Neural cell (in vitro differentiated cells): ENCODE measurements around the gene DOCK9. TPM values are rescaled to one million over a fixed set of nuclear protein-coding genes. Genes with fewer than 3 reads are reported as not detected.

ENCODE experiments used
- H2AFZ ChIP-seq: fragments of 200-600, 300-800 bp; sonication (generic), shearing (Covaris generic); 2 replicates; pipeline ENCODE4 v1.6.0; 2014; ENCODE audit warnings: low read depth, mild to moderate bottlenecking, antibody characterized with exemption, low read length, moderate library complexity
- H3F3A ChIP-seq: fragments of 200-600 bp; shearing (Covaris generic); 2 replicates; pipeline ENCODE4 v1.6.1; 2016; ENCODE audit warnings: mild to moderate bottlenecking, moderate library complexity, mixed read lengths, antibody characterized with exemption, low read length; ENCODE audit not compliant: insufficient read depth, poor library complexity, severe bottlenecking
- H3K27ac ChIP-seq: fragments of 200-600, 300-800 bp; sonication (generic), shearing (Covaris generic); 2 replicates; pipeline ENCODE4 v1.5.1; 2014; ENCODE audit warnings: mild to moderate bottlenecking, low read length, moderate library complexity
- H3K27me3 ChIP-seq: fragments of 300-800, 200-600 bp; sonication (generic), shearing (Covaris generic); 2 replicates; pipeline ENCODE4 v1.6.0; 2014; ENCODE audit warnings: mild to moderate bottlenecking, low read depth, low read length, moderate library complexity; ENCODE audit not compliant: insufficient read depth
- H3K36me3 ChIP-seq: fragments of 300-800, 200-600 bp; sonication (generic), shearing (Covaris generic); 2 replicates; pipeline ENCODE4 v1.5.1; 2014; ENCODE audit warnings: mild to moderate bottlenecking, antibody characterized with exemption, low read length, moderate library complexity; ENCODE audit not compliant: insufficient read depth
- H3K4me2 ChIP-seq: fragments of 300-800, 200-600 bp; sonication (generic), shearing (Covaris generic); 2 replicates; pipeline ENCODE4 v1.6.0; 2014; ENCODE audit warnings: mild to moderate bottlenecking, low read length
- H3K4me3 ChIP-seq: fragments of 300-800, 200-600 bp; sonication (generic), shearing (Covaris generic); 2 replicates; pipeline ENCODE4 v1.5.1; 2014; ENCODE audit warnings: mild to moderate bottlenecking, low read length, moderate library complexity
- H3K79me2 ChIP-seq: fragments of 200-600 bp; shearing (Covaris generic); replicated peaks from 2 replicates; pipeline ENCODE4 v1.6.0; 2014; ENCODE audit warnings: mild to moderate bottlenecking, low read length, moderate library complexity; ENCODE audit not compliant: insufficient read depth
- H3K9ac ChIP-seq: fragments of 300-800, 200-600 bp; sonication (generic), shearing (Covaris generic); 2 replicates; pipeline ENCODE4 v1.6.1; 2016; ENCODE audit warnings: mild to moderate bottlenecking, low read length, mixed read lengths
- H3K9me2 ChIP-seq: fragments of 200-600 bp; shearing (Covaris generic); 2 replicates; pipeline ENCODE4 v1.6.1; 2016; ENCODE audit warnings: mild to moderate bottlenecking, low read length, mixed read lengths; ENCODE audit not compliant: insufficient read depth
- H3K9me3 ChIP-seq: fragments of 200-600, 300-800 bp; sonication (generic), shearing (Covaris generic); 2 replicates; pipeline ENCODE4 v1.6.1; 2016; ENCODE audit warnings: mild to moderate bottlenecking, mixed run types, low read length, moderate library complexity, mixed read lengths
- H4K20me1 ChIP-seq: fragments of 200-600 bp; shearing (Covaris generic); 2 replicates; pipeline ENCODE4 v1.6.1; 2016; ENCODE audit warnings: mild to moderate bottlenecking, mixed run types; ENCODE audit not compliant: insufficient read depth
- EP300 ChIP-seq: fragments of 450-650 bp; conservative IDR thresholded peaks from 2 replicates; pipeline ENCODE4 v1.6.1; 2014; ENCODE audit warnings: antibody characterized with exemption, mild to moderate bottlenecking, moderate library complexity; ENCODE audit not compliant: poor library complexity, severe bottlenecking
- EZH2 ChIP-seq: fragments of 200-600, 300-800 bp; shearing (Covaris generic), sonication (generic); IDR thresholded peaks from 2 replicates; pipeline ENCODE4 v1.6.1; 2014; ENCODE audit warnings: antibody characterized with exemption, low read length, borderline replicate concordance, mild to moderate bottlenecking; ENCODE audit not compliant: insufficient read depth, poor library complexity, severe bottlenecking
- MXI1 ChIP-seq: fragments of 450-650 bp; conservative IDR thresholded peaks from 2 replicates; pipeline ENCODE4 v1.6.1; 2014; ENCODE audit warnings: antibody characterized with exemption, mild to moderate bottlenecking; ENCODE audit not compliant: poor library complexity, severe bottlenecking
- POLR2AphosphoS5 ChIP-seq: IDR thresholded peaks from 2 replicates; pipeline ENCODE4 v1.6.1; 2012
- RAD21 ChIP-seq: fragments of 450-650 bp; conservative IDR thresholded peaks from 2 replicates; pipeline ENCODE4 v1.6.1; 2014; ENCODE audit warnings: antibody characterized with exemption, mild to moderate bottlenecking, moderate library complexity
- SMC3 ChIP-seq: fragments of 450-650 bp; conservative IDR thresholded peaks from 2 replicates; pipeline ENCODE4 v1.6.1; 2014; ENCODE audit warnings: antibody characterized with exemption, mild to moderate bottlenecking, moderate library complexity; ENCODE audit not compliant: poor library complexity
- TAF1 ChIP-seq: IDR thresholded peaks from 2 replicates; pipeline ENCODE4 v1.6.1; 2012; ENCODE audit warnings: low read depth
- polyA plus RNA-seq: library from polyadenylated mRNA; depleted of rRNA; stranded (reverse); fragments of >200 nt; gene quantifications from 2 replicates; pipeline ENCODE4 v1.2.3, GENCODE V29; 2014
- TF ChIP-seq, protein P1 (sequence below): IDR thresholded peaks from 2 replicates; pipeline ENCODE4 v1.6.1; 2012; ENCODE audit warnings: borderline replicate concordance
- TF ChIP-seq, protein P2 (sequence below): fragments of 450-650 bp; IDR thresholded peaks from 2 replicates; pipeline ENCODE4 v1.5.1; 2014; ENCODE audit warnings: antibody characterized with exemption, mild to moderate bottlenecking, moderate library complexity; ENCODE audit not compliant: poor library complexity, severe bottlenecking

Gene DOCK9
- polyA plus RNA-seq, 1 donor from 2014 or later, result 11.4 TPM

DNA sequence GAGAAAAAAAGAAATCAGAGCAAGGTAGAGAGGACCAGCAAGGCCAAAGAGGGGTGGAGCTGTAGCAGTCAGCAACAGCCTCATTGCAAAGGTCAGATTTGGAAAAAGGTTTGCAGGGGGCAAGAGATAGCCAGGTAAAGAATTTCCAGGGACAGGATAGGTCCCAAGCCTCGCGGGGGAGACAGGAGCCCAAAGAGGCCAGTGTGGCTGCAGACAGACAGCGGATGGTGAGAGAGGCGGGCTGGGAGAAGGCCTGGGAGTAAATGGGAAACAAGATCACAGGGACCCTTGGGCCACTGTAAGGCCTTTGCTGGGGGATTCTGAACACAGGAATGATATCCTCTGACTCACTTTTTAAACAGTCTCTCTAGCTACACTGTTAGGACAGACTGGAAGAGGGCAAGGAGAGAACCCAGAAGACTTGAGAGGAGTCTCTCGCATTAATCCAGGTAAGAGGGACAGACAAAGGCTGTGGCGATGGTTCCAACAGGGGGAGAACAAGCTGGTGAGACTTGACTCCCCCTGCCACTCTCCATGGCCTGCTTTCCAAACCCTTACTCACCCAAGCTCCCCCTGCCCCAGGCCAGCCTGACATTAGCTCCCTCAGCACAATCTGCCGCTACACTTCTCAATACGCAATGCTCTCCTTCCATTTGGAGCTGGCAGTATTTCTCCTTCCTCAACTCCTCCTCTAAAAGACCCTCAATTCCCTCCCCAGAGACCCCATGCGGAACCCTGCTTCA lies 31.8 kb downstream of the DOCK9 start:
- H3K9me3 ChIP-seq, result no peaks in the 10 kb centered on the region
- no peaks in the 10 kb centered on the region for H3K9me2 ChIP-seq
- no peaks in the 10 kb centered on the region for H3K36me3 ChIP-seq
- no peak overlapping the region for H3K4me2 ChIP-seq
- no peaks in the 10 kb centered on the region for H4K20me1 ChIP-seq
- TF ChIP-seq RAD21 (no peak), EZH2 (no peak)
- H3K27me3 ChIP-seq, result no peaks in the 10 kb centered on the region
- no peak overlapping the region for H3K4me3 ChIP-seq
- no peaks in the 10 kb centered on the region for H3K79me2 ChIP-seq
- no peak overlapping the region for H3K27ac ChIP-seq
- no peaks in the 10 kb centered on the region for H3F3A ChIP-seq
- no peak overlapping the region for H3K9ac ChIP-seq
- no peak overlapping the region for H2AFZ ChIP-seq

DNA sequence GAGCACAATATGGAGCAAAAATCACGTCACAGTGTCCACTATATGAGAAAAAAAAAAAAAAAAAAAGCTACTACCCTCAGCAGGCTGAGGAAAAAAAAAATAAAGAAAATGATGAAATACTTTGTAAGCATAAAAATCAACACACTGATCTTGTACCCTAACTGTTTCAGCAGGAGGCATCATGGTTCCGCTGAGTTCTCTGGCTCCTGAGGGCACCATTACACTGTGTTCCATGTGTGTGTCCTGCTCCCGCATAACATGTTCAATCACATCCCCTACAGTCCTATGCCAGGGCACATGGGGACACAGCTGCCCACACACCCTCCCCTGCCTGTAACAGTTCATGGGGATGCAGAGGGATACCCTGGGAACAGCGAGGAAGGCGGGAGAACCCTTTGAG lies 33.5 kb downstream of the DOCK9 start:
- Histone ChIP-seq H3K9me3 (no peaks in the 10 kb centered on the region), H3K9ac (no peak overlapping the region), H4K20me1 (no peaks in the 10 kb centered on the region), H3K4me3 (no peak overlapping the region), H3K4me2 (no peak overlapping the region), H3K9me2 (no peaks in the 10 kb centered on the region), H3F3A (no peaks in the 10 kb centered on the region), H3K27ac (no peak overlapping the region), H2AFZ (no peak overlapping the region), H3K27me3 (no peaks in the 10 kb centered on the region), H3K36me3 (no peaks in the 10 kb centered on the region), H3K79me2 (no peaks in the 10 kb centered on the region)
- no peak for TF ChIP-seq SMC3
- no peak for TF ChIP-seq EP300
- TF ChIP-seq TAF1, result no peak
- TF ChIP-seq MXI1, result no peak
- TF ChIP-seq RAD21, result no peak
- no peak for TF ChIP-seq POLR2AphosphoS5
- TF ChIP-seq, protein P1, sequence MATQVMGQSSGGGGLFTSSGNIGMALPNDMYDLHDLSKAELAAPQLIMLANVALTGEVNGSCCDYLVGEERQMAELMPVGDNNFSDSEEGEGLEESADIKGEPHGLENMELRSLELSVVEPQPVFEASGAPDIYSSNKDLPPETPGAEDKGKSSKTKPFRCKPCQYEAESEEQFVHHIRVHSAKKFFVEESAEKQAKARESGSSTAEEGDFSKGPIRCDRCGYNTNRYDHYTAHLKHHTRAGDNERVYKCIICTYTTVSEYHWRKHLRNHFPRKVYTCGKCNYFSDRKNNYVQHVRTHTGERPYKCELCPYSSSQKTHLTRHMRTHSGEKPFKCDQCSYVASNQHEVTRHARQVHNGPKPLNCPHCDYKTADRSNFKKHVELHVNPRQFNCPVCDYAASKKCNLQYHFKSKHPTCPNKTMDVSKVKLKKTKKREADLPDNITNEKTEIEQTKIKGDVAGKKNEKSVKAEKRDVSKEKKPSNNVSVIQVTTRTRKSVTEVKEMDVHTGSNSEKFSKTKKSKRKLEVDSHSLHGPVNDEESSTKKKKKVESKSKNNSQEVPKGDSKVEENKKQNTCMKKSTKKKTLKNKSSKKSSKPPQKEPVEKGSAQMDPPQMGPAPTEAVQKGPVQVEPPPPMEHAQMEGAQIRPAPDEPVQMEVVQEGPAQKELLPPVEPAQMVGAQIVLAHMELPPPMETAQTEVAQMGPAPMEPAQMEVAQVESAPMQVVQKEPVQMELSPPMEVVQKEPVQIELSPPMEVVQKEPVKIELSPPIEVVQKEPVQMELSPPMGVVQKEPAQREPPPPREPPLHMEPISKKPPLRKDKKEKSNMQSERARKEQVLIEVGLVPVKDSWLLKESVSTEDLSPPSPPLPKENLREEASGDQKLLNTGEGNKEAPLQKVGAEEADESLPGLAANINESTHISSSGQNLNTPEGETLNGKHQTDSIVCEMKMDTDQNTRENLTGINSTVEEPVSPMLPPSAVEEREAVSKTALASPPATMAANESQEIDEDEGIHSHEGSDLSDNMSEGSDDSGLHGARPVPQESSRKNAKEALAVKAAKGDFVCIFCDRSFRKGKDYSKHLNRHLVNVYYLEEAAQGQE, result no peak
- TF ChIP-seq EZH2, result no peak

DNA sequence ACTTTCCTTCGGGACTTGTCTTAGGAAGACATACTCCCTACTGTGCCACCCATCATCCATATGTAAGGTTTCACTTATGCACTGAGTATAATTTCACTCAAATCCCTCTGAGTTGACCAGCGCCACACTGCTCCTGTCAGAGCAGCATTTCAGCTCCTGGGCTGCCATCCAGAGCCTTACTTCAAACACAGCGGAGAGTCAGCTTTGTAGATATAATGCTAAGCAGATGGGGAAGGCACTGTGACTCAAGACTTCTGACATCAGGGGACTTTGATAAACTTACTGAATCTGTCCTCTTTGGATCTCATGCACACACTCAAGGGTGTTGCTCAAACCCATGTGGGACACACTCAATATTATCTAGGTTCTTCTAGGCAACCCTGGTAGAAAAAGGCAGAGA lies 34.9 kb downstream of the DOCK9 start:
- Histone ChIP-seq H3K79me2 (no peaks in the 10 kb centered on the region), H3K27ac (no peak overlapping the region), H2AFZ (no peak overlapping the region), H3K27me3 (no peaks in the 10 kb centered on the region), H3F3A (no peaks in the 10 kb centered on the region), H3K4me2 (no peak overlapping the region), H3K9me2 (no peaks in the 10 kb centered on the region), H3K9me3 (no peaks in the 10 kb centered on the region), H3K36me3 (no peaks in the 10 kb centered on the region), H4K20me1 (no peaks in the 10 kb centered on the region), H3K4me3 (no peak overlapping the region), H3K9ac (no peak overlapping the region)
- TF ChIP-seq SMC3, result no peak
- TF ChIP-seq, protein P2, sequence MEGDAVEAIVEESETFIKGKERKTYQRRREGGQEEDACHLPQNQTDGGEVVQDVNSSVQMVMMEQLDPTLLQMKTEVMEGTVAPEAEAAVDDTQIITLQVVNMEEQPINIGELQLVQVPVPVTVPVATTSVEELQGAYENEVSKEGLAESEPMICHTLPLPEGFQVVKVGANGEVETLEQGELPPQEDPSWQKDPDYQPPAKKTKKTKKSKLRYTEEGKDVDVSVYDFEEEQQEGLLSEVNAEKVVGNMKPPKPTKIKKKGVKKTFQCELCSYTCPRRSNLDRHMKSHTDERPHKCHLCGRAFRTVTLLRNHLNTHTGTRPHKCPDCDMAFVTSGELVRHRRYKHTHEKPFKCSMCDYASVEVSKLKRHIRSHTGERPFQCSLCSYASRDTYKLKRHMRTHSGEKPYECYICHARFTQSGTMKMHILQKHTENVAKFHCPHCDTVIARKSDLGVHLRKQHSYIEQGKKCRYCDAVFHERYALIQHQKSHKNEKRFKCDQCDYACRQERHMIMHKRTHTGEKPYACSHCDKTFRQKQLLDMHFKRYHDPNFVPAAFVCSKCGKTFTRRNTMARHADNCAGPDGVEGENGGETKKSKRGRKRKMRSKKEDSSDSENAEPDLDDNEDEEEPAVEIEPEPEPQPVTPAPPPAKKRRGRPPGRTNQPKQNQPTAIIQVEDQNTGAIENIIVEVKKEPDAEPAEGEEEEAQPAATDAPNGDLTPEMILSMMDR, result no peak
- TF ChIP-seq EP300, result no peak
